MM.1S (cell line): ENCODE data around the gene APOH.

ENCODE experiments used
- DNase-seq: peaks from one replicate; pipeline ENCODE4 v3.0.0-alpha.2; 2015
- H2AFZ ChIP-seq: fragments of 300-600 bp; sonication (generic); 2 replicates; pipeline ENCODE4 v1.6.0; 2016; ENCODE audit warnings: antibody characterized with exemption, low read length
- H3F3A ChIP-seq: fragments of 300-600 bp; sonication (generic); 2 replicates; pipeline ENCODE4 v1.6.1; 2016; ENCODE audit warnings: mild to moderate bottlenecking, antibody characterized with exemption, low read length, moderate library complexity, mixed read lengths; ENCODE audit not compliant: insufficient read depth
- H3K27ac ChIP-seq: fragments of 300-600 bp; sonication (generic); 2 replicates; pipeline ENCODE4 v1.5.1; 2016; ENCODE audit warnings: mild to moderate bottlenecking, low read length
- H3K27me3 ChIP-seq: fragments of 300-600 bp; sonication (generic); replicated peaks from 2 replicates; pipeline ENCODE4 v1.6.0; 2016; ENCODE audit warnings: low read length; ENCODE audit not compliant: insufficient read depth
- H3K36me3 ChIP-seq: fragments of 300-600 bp; sonication (generic); replicated peaks from 2 replicates; pipeline ENCODE4 v1.6.1; 2016; ENCODE audit warnings: mild to moderate bottlenecking, low read length, mixed read lengths; ENCODE audit not compliant: insufficient read depth
- H3K4me1 ChIP-seq: fragments of 300-600 bp; sonication (generic); 2 replicates; pipeline ENCODE4 v1.6.1; 2016; ENCODE audit warnings: low read length, mixed read lengths
- H3K4me2 ChIP-seq: fragments of 300-600 bp; sonication (generic); 2 replicates; pipeline ENCODE4 v1.6.0; 2016; ENCODE audit warnings: low read depth, low read length
- H3K4me3 ChIP-seq: fragments of 300-600 bp; sonication (generic); 2 replicates; pipeline ENCODE4 v1.5.1; 2016; ENCODE audit warnings: low read length, mixed read lengths
- H3K79me2 ChIP-seq: fragments of 300-600 bp; sonication (generic); 2 replicates; pipeline ENCODE4 v1.6.1; 2016; ENCODE audit warnings: mixed run types, low read length, mixed read lengths
- H3K9ac ChIP-seq: fragments of 300-600 bp; sonication (generic); 2 replicates; pipeline ENCODE4 v1.6.1; 2016; ENCODE audit warnings: low read length, mixed read lengths
- H3K9me2 ChIP-seq: fragments of 300-600 bp; sonication (generic); replicated peaks from 2 replicates; pipeline ENCODE4 v1.6.1; 2016; ENCODE audit warnings: mild to moderate bottlenecking, low read length, mixed read lengths; ENCODE audit not compliant: insufficient read depth
- H3K9me3 ChIP-seq: fragments of 300-600 bp; sonication (generic); replicated peaks from 2 replicates; pipeline ENCODE4 v1.6.1; 2016; ENCODE audit warnings: mild to moderate bottlenecking, low read length, mixed read lengths; ENCODE audit not compliant: insufficient read depth
- H4K20me1 ChIP-seq: fragments of 300-600 bp; sonication (generic); 2 replicates; pipeline ENCODE4 v1.6.1; 2016; ENCODE audit warnings: mild to moderate bottlenecking, low read length, moderate library complexity, mixed read lengths; ENCODE audit not compliant: insufficient read depth
- CTCF ChIP-seq: fragments of 300-600 bp; sonication (generic); IDR thresholded peaks from 2 replicates; pipeline ENCODE4 v1.5.1; 2016; ENCODE audit warnings: antibody characterized with exemption, low read length, mixed read lengths
- EZH2 ChIP-seq: fragments of 300-600 bp; sonication (generic); optimal IDR thresholded peaks from 2 replicates; pipeline ENCODE3; 2017; ENCODE audit warnings: low read depth, mild to moderate bottlenecking, antibody characterized with exemption, low read length, mixed read lengths
- EZH2phosphoT487 ChIP-seq: fragments of 300-600 bp; sonication (generic); IDR thresholded peaks from 2 replicates; pipeline ENCODE4 v1.6.1; 2018; ENCODE audit warnings: antibody characterized with exemption, low read length

The APOH gene

GRCh38 chr17:66165537-66166123, 63.6 kb downstream of the APOH start:
- no peak overlapping the region for H3K27ac ChIP-seq
- no peaks in the 10 kb centered on the region for H4K20me1 ChIP-seq
- no peaks in the 10 kb centered on the region for H3K9me2 ChIP-seq
- H3F3A ChIP-seq = no peaks in the 10 kb centered on the region
- no peaks in the 10 kb centered on the region for H3K79me2 ChIP-seq
- H3K4me3 ChIP-seq = no peak overlapping the region
- DNase-seq = peak; percentile 52
- no peaks in the 10 kb centered on the region for H3K9me3 ChIP-seq
- H3K27me3 ChIP-seq = no peaks in the 10 kb centered on the region
- H3K4me2 ChIP-seq = no peak overlapping the region
- H3K4me1 ChIP-seq = peaks cover 9% of the 10 kb centered on the region
- no peak overlapping the region for H2AFZ ChIP-seq
- H3K36me3 ChIP-seq = no peaks in the 10 kb centered on the region
- H3K9ac ChIP-seq = no peak overlapping the region
- TF ChIP-seq EZH2 (no peak), CTCF (peak; percentile 72), EZH2phosphoT487 (no peak)
